ENCODE results near the gene TCP11L1.

- TF ChIP-seq, protein P1, sequence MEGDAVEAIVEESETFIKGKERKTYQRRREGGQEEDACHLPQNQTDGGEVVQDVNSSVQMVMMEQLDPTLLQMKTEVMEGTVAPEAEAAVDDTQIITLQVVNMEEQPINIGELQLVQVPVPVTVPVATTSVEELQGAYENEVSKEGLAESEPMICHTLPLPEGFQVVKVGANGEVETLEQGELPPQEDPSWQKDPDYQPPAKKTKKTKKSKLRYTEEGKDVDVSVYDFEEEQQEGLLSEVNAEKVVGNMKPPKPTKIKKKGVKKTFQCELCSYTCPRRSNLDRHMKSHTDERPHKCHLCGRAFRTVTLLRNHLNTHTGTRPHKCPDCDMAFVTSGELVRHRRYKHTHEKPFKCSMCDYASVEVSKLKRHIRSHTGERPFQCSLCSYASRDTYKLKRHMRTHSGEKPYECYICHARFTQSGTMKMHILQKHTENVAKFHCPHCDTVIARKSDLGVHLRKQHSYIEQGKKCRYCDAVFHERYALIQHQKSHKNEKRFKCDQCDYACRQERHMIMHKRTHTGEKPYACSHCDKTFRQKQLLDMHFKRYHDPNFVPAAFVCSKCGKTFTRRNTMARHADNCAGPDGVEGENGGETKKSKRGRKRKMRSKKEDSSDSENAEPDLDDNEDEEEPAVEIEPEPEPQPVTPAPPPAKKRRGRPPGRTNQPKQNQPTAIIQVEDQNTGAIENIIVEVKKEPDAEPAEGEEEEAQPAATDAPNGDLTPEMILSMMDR (IDR thresholded peaks at IDR 0.05), result no peak
- TF ChIP-seq SP1 (CRISPR knock-in tag; conservative IDR thresholded peaks at IDR 0.05), result no peak
- TF ChIP-seq, protein P2, sequence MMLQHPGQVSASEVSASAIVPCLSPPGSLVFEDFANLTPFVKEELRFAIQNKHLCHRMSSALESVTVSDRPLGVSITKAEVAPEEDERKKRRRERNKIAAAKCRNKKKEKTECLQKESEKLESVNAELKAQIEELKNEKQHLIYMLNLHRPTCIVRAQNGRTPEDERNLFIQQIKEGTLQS (CRISPR knock-in tag; conservative IDR thresholded peaks at IDR 0.05), result no peak
Measured at GRCh38 chr11:33040033-33040861, 875 bp downstream of the TCP11L1 start.

All from WTC11 (cell line).